Prostate gland (tissue), 2 donors: ENCODE data around the gene CKAP2L. TPM values are rescaled to one million over a fixed set of nuclear protein-coding genes. Genes with fewer than 3 reads are reported as not detected.

Experiments used
- DNase-seq: peaks from one replicate; pipeline ENCODE4 v3.0.0-alpha.2; 2019; ENCODE audit warnings: low spot score
- H3K27ac ChIP-seq, 2 donors: fragments of 200-600 bp; sonication (generic); 2 replicates each; pipeline ENCODE4 v1.5.1; 2017 to 2019
- H3K27me3 ChIP-seq: fragments of 200-600 bp; sonication (generic); replicated peaks from 2 replicates; pipeline ENCODE4 v1.5.1; 2019; ENCODE audit not compliant: insufficient read depth
- H3K36me3 ChIP-seq, 2 donors: fragments of 200-600 bp; sonication (generic); 1 replicate in 1 of 2; 2 replicates in 1 of 2; pipeline versions ENCODE4 v1.5.1 to v1.8.1; 2017 to 2019
- H3K4me1 ChIP-seq: fragments of 200-600 bp; sonication (generic); replicated peaks from 2 replicates; pipeline ENCODE4 v1.5.1; 2019
- H3K4me3 ChIP-seq, 2 donors: fragments of 200-600 bp; sonication (generic); 2 replicates each; pipeline ENCODE4 v1.5.1; 2017 to 2019
- H3K9me3 ChIP-seq: fragments of 200-600 bp; sonication (generic); 2 replicates; pipeline ENCODE4 v1.5.1; 2017
- POLR2A ChIP-seq: fragments of 450-650 bp; IDR thresholded peaks from one replicate; pipeline ENCODE4 v1.6.1; 2016; ENCODE audit warnings: antibody characterized with exemption, mild to moderate bottlenecking
- POLR2AphosphoS5 ChIP-seq: sonication (generic); formaldehyde crosslinking; IDR thresholded peaks from one replicate; pipeline ENCODE4 v1.6.1; 2017; ENCODE audit warnings: antibody characterized with exemption
- WGBS: methylation state at CpG from one replicate; pipeline ENCODE4 v1.1.5; 2018; 5-methylcytosine and 5-hydroxymethylcytosine counted together
- intact Hi-C: fragments of 100-400 bp; cut with DNase I; formaldehyde crosslinking; loops from one replicate; pipeline ENCODE4 v1.14.2; 2022
- total RNA-seq, 2 donors: library from RNA; depleted of rRNA; stranded (reverse); fragments of >200 nt; gene quantifications; one replicate each; pipeline ENCODE4 v1.1.0, GENCODE V29; 2016
- TF ChIP-seq, protein P1 (sequence below), 4 experiments: fragments of 200-600 bp in 2 of 4; fragments of 450-650 bp in 2 of 4; sonication (generic) in 2 of 4; IDR thresholded peaks; 1 replicate in 3 of 4; 2 replicates in 1 of 4; pipeline ENCODE4 v1.5.1; 2016 to 2019; ENCODE audit warnings: antibody characterized with exemption in 4 of 4, mild to moderate bottlenecking in 2 of 4, moderate library complexity in 2 of 4

The CKAP2L gene
- total RNA-seq, 2 donors from 2014 or later = 0.23 to 3.1 TPM

DNA sequence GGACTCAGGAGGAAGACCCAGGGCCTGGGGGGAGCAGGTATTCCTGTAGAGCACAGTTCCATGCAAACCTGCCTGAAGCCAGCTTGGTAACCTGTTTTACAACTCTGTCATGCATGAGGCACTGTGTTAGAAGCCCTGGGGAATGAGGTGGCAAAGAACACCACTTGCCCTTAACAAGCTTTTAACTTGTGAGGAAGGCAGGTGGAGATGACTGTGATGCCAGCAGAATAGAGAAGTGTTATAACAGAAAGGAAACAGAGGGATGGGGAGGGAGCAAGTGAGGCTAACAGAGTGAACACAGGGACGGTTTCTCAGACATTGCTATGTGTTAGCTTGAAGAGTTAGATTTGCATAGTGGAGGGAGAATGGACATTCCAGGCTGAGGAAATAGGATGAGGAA, 31.4 kb upstream of the CKAP2L start:
- TF ChIP-seq POLR2AphosphoS5 (no peak), POLR2A (no peak)
- TF ChIP-seq, protein P1, sequence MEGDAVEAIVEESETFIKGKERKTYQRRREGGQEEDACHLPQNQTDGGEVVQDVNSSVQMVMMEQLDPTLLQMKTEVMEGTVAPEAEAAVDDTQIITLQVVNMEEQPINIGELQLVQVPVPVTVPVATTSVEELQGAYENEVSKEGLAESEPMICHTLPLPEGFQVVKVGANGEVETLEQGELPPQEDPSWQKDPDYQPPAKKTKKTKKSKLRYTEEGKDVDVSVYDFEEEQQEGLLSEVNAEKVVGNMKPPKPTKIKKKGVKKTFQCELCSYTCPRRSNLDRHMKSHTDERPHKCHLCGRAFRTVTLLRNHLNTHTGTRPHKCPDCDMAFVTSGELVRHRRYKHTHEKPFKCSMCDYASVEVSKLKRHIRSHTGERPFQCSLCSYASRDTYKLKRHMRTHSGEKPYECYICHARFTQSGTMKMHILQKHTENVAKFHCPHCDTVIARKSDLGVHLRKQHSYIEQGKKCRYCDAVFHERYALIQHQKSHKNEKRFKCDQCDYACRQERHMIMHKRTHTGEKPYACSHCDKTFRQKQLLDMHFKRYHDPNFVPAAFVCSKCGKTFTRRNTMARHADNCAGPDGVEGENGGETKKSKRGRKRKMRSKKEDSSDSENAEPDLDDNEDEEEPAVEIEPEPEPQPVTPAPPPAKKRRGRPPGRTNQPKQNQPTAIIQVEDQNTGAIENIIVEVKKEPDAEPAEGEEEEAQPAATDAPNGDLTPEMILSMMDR (IDR thresholded peaks at IDR 0.05) = no peak
- H3K36me3 ChIP-seq = no peaks in the 10 kb centered on the region
- no peaks in the 10 kb centered on the region for H3K9me3 ChIP-seq
- peak; percentile 15 for DNase-seq
- H3K27me3 ChIP-seq = no peaks in the 10 kb centered on the region
- H3K4me1 ChIP-seq = no peaks in the 10 kb centered on the region
- 35% methylated on average over 1 of the region's 1 CpG for WGBS
- intact Hi-C loops = no loop called here
- no peak overlapping the region for H3K27ac ChIP-seq
- no peak overlapping the region for H3K4me3 ChIP-seq

DNA sequence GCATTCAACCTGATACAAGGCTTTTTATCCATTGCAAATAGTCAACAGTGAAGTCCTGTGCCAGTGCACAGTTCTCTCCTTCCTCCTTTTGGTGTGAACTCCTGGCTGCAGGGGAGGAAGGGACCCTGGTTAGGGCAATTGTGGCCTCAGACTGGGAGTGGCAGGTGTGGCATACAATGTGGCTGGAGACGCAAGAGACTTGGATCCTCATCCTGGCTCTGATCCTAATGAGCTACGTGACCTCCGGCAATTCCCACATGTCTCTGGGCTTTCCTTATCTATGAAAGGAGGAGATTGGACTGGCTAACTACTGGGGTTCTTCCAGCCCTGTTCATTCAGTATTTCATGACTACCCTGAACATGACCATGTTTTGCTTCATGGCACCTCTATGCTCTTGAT, 30.4 kb upstream of the CKAP2L start:
- H3K4me1 ChIP-seq = no peaks in the 10 kb centered on the region
- WGBS = 82% methylated on average over 3 of the region's 3 CpGs
- TF ChIP-seq POLR2AphosphoS5 (no peak), POLR2A (no peak)
- TF ChIP-seq, protein P1 (IDR thresholded peaks at IDR 0.05) = no peak
- intact Hi-C loops = no loop called here
- no peak for DNase-seq
- H3K27ac ChIP-seq = no peak overlapping the region
- no peaks in the 10 kb centered on the region for H3K9me3 ChIP-seq
- no peaks in the 10 kb centered on the region for H3K27me3 ChIP-seq
- H3K4me3 ChIP-seq = no peak overlapping the region
- H3K36me3 ChIP-seq = no peaks in the 10 kb centered on the region

DNA sequence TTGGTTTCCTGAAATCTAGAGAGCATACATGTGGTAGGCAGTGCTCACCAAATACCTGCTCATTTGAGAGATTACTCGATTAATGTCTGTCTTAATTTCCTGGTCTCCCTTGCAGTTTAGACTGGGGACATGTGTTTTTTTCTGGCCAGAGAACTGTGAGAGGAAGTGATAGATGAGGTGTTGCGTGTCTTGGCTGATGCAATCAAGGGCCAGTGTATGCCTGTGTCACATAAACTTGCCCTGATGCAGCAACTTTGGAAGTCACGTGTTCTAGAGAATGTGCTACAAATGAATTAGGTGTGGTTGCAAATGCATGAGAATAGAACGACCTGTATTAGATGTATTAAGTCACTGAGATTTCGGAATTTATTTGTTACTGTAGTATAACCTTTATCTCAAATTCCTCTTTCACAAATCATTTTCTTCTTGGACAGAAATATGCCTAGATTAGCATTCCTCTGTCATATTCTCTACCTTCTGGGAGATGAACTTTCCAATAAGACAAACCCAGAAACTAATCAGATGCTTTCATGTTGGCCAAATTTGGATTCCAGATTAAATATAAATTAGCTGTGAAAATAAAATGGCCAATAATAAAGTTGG, 29.8 kb upstream of the CKAP2L start:
- no peaks in the 10 kb centered on the region for H3K36me3 ChIP-seq
- H3K27me3 ChIP-seq = no peaks in the 10 kb centered on the region
- DNase-seq = peak; percentile 10
- no peak overlapping the region for H3K27ac ChIP-seq
- intact Hi-C loops = no loop called here
- H3K4me1 ChIP-seq = no peaks in the 10 kb centered on the region
- H3K9me3 ChIP-seq = no peaks in the 10 kb centered on the region
- H3K4me3 ChIP-seq = no peak overlapping the region
- WGBS = 57% methylated on average over 5 of the region's 5 CpGs
- TF ChIP-seq, protein P1 (IDR thresholded peaks at IDR 0.05) = no peak
- TF ChIP-seq POLR2A (no peak), POLR2AphosphoS5 (no peak)

- Histone ChIP-seq H3K27me3 (no peaks in the 10 kb centered on the region), H3K27ac (no peak overlapping the region), H3K9me3 (no peaks in the 10 kb centered on the region), H3K4me3 (no peak overlapping the region), H3K4me1 (no peaks in the 10 kb centered on the region), H3K36me3 (no peaks in the 10 kb centered on the region)
- 59% methylated on average over 3 of the region's 3 CpGs for WGBS
- intact Hi-C loops = no loop called here
- TF ChIP-seq, protein P1 (IDR thresholded peaks at IDR 0.05) = no peak
- no peak for TF ChIP-seq POLR2AphosphoS5
- TF ChIP-seq POLR2A = no peak
- DNase-seq = no peak
Measured at GRCh38 chr2:112793449-112793978, 29.1 kb upstream of the CKAP2L start.

GRCh38 chr2:112792419-112792818, 28.0 kb upstream of the CKAP2L start:
- H3K27ac ChIP-seq = no peak overlapping the region
- H3K36me3 ChIP-seq = no peaks in the 10 kb centered on the region
- no peak overlapping the region for H3K4me3 ChIP-seq
- 88% methylated on average over 5 of the region's 5 CpGs for WGBS
- no peak for DNase-seq
- intact Hi-C loops = no loop called here
- no peak for TF ChIP-seq POLR2A
- TF ChIP-seq, protein P1 (IDR thresholded peaks at IDR 0.05) = no peak
- no peak for TF ChIP-seq POLR2AphosphoS5
- H3K4me1 ChIP-seq = no peaks in the 10 kb centered on the region
- H3K27me3 ChIP-seq = no peaks in the 10 kb centered on the region
- no peaks in the 10 kb centered on the region for H3K9me3 ChIP-seq
